IPS DF 6.9 (cell line): Measurements from ENCODE around the gene CSGALNACT2.
A peak's percentile ranks its signal among the peaks of the same experiment; 100 is the strongest.

Experiments
- DNase-seq: peaks from one replicate; pipeline ENCODE4 v3.0.0-alpha.2; 2013; ENCODE audit warnings: low read depth, low spot score
- H3K27ac ChIP-seq: one replicate; pipeline ENCODE4 v1.5.1; 2013; ENCODE audit warnings: low read length, control low read depth
- H3K27me3 ChIP-seq: 2 replicates; pipeline ENCODE4 v1.6.1; 2013; ENCODE audit warnings: mild to moderate bottlenecking, low read length; ENCODE audit not compliant: control insufficient read depth, insufficient read depth
- H3K36me3 ChIP-seq: 2 replicates; pipeline ENCODE4 v1.6.1; 2013; ENCODE audit warnings: low read length; ENCODE audit not compliant: control insufficient read depth, insufficient read depth
- H3K4me1 ChIP-seq: 2 replicates; pipeline ENCODE4 v1.6.1; 2013; ENCODE audit warnings: low read length; ENCODE audit not compliant: control insufficient read depth, insufficient read depth
- H3K4me3 ChIP-seq: 2 replicates; pipeline ENCODE4 v1.5.1; 2013; ENCODE audit warnings: mild to moderate bottlenecking, low read length
- H3K9me3 ChIP-seq: 2 replicates; pipeline ENCODE4 v1.6.1; 2013; ENCODE audit warnings: low read length, inconsistent platforms; ENCODE audit not compliant: control insufficient read depth, insufficient read depth
- WGBS: extraction: QIAGEN DNeasy Blood & Tissue Kit; methylation state at CpG from one replicate; pipeline ENCODE4 v1.1.7; 2013; ENCODE audit warnings: mixed read lengths, missing lambda C conversion rate; ENCODE audit not compliant: insufficient read length, insufficient coverage; 5-methylcytosine and 5-hydroxymethylcytosine counted together

CSGALNACT2 gene

DNA sequence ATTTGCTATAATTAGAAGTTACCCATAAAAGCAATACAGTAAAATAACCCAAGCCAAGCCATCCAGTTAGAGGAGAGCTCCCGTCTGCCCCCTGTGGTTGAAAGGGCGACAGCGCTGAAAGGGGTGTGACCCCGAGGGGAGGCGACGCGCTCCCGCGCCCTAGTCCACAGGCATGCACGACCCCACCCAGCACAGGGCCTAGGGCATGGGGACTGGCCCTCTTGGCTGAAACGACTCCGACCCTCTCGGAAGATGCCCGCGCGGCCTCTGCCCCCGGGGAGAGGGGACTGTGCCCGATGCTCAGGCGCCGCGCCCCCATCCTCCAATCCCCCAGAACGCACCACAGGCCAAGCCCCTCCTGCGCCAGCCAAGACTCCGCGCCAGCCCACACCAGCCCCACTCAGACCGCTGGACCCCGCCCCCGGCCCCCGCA is 64.0 kb downstream of the CSGALNACT2 start:
- peaks cover 32% of the 10 kb centered on the region for H3K36me3 ChIP-seq

DNA sequence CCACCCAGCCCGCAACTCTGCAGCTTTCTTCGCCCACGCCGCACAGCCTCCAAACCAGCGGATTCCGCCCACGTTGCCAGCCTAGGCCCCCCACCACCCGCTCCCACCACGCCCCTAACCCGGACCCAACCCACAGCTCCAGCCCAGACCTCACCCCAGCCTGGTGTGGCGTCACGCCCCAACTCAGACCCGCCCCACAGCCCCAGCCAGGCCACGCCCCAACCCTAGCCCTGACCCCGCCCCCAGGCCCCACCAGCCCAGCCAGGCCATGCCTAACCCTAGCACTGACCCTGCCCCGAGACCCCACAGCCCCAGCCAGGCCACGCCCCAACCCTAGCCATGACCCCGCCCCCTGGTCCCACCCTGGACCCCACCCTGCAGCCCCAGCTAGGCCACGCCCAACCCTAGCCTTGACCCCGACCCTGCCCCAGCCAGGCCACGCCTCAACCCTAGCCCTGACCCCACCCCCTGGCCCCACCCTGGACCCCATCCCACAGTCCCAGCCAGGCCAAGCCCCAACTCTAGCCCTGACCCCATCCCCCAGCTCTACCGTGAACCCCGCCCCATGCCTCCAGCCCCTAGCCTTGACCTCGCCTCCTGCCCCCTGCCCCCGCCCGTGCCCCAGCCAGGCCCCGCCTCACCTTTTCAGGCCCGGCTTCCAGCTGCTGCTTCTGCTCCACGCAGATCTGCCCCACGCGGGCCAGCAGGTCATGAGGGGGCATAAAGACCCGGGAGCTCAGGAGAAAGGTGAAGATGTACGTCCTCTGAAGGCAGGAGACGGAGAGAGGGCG is 64.6 kb downstream of the CSGALNACT2 start:
- DNase-seq, result no peak
- WGBS, result no CpG with 5 or more reads among the region's 35 CpGs

More for the DNA sequence above, 64.0 kb downstream of the CSGALNACT2 start:
- no peak for DNase-seq
- Histone ChIP-seq H3K4me3 (peak overlapping the region; percentile 65), H3K9me3 (no peaks in the 10 kb centered on the region), H3K4me1 (peaks cover 2% of the 10 kb centered on the region; the same call in 1 of the 2 replicates), H3K27me3 (no peaks in the 10 kb centered on the region), H3K27ac (no peak overlapping the region)
- WGBS, result no CpG with 5 or more reads among the region's 29 CpGs

GRCh38 chr10:43203448-43204041 is 65.3 kb downstream of the CSGALNACT2 start:
- H3K4me3 ChIP-seq, result peak overlapping the region; percentile 82
- no peaks in the 10 kb centered on the region for H3K27me3 ChIP-seq
- DNase-seq, result no peak
- peaks cover 2% of the 10 kb centered on the region; the same call in 1 of the 2 replicates for H3K4me1 ChIP-seq
- no CpG with 5 or more reads among the region's 27 CpGs for WGBS
- no peaks in the 10 kb centered on the region for H3K9me3 ChIP-seq
- H3K36me3 ChIP-seq, result peaks cover 21% of the 10 kb centered on the region
- no peak overlapping the region for H3K27ac ChIP-seq

More for the DNA sequence above, 64.6 kb downstream of the CSGALNACT2 start:
- Histone ChIP-seq H3K9me3 (no peaks in the 10 kb centered on the region), H3K27ac (no peak overlapping the region), H3K4me1 (peaks cover 2% of the 10 kb centered on the region; the same call in 1 of the 2 replicates), H3K36me3 (peaks cover 28% of the 10 kb centered on the region), H3K4me3 (peak overlapping the region; percentile 82), H3K27me3 (no peaks in the 10 kb centered on the region)

- Histone ChIP-seq H3K9me3 (no peaks in the 10 kb centered on the region), H3K27me3 (no peaks in the 10 kb centered on the region), H3K4me1 (peaks cover 2% of the 10 kb centered on the region; the same call in 1 of the 2 replicates), H3K36me3 (peaks cover 16% of the 10 kb centered on the region), H3K4me3 (no peak overlapping the region), H3K27ac (no peak overlapping the region)
- WGBS, result no CpG with 5 or more reads among the region's 14 CpGs
- no peak for DNase-seq
Observed at GRCh38 chr10:43204042-43204942, 66.0 kb downstream of the CSGALNACT2 start.

DNA sequence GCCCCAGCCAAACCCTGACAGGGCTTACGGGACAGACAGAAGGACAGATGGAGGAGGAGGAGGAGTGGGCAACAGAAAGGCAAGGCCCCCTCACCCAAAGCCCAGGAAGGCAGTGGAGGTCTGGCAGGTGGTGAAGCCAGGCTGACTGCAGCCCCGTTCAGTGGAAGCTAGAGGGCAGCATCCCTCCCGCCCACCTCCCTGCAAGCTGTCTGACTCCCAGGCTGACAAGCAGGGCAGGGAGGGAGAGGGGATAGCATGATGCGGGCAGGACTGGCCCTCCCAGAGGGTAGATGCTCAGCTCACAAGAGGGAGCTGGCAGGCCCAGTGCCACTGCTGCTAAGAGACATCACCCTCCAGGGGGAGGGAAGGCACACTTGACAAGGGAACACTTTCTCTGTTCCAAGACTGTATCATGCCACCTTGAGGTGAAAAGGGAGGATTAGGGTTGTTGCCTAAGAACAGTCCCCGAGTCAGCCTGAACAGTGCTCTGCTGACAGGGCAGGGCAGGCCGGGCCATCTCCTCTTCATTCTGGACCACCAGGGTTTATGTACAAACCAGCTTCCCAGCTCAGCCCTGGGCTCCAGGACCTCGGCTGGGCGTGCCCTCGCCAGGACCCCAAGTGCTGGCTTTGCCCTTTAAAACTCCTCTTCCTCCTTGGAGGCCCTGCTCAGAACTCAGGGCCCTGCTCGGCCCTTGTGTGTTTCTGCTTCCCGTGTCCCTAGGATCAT is 66.9 kb downstream of the CSGALNACT2 start:
- DNase-seq, result no peak
- Histone ChIP-seq H3K4me1 (peaks cover 2% of the 10 kb centered on the region; the same call in 1 of the 2 replicates), H3K27me3 (no peaks in the 10 kb centered on the region), H3K27ac (no peak overlapping the region), H3K9me3 (no peaks in the 10 kb centered on the region), H3K4me3 (no peak overlapping the region), H3K36me3 (peaks cover 7% of the 10 kb centered on the region)
- whole genome bisulfite sequencing, result no CpG with 5 or more reads among the region's 11 CpGs

- no CpG with 5 or more reads among the region's 20 CpGs for WGBS
- Histone ChIP-seq H3K27ac (no peak overlapping the region), H3K4me1 (peaks cover 2% of the 10 kb centered on the region; the same call in 1 of the 2 replicates), H3K9me3 (no peaks in the 10 kb centered on the region), H3K27me3 (no peaks in the 10 kb centered on the region), H3K4me3 (no peak overlapping the region), H3K36me3 (0 out of 2 replicates have a peak, but pooled peaks cover under 1% of the 10 kb centered on the region)
- no peak for DNase-seq
Observed at GRCh38 chr10:43205681-43206390, 67.6 kb downstream of the CSGALNACT2 start.

DNA sequence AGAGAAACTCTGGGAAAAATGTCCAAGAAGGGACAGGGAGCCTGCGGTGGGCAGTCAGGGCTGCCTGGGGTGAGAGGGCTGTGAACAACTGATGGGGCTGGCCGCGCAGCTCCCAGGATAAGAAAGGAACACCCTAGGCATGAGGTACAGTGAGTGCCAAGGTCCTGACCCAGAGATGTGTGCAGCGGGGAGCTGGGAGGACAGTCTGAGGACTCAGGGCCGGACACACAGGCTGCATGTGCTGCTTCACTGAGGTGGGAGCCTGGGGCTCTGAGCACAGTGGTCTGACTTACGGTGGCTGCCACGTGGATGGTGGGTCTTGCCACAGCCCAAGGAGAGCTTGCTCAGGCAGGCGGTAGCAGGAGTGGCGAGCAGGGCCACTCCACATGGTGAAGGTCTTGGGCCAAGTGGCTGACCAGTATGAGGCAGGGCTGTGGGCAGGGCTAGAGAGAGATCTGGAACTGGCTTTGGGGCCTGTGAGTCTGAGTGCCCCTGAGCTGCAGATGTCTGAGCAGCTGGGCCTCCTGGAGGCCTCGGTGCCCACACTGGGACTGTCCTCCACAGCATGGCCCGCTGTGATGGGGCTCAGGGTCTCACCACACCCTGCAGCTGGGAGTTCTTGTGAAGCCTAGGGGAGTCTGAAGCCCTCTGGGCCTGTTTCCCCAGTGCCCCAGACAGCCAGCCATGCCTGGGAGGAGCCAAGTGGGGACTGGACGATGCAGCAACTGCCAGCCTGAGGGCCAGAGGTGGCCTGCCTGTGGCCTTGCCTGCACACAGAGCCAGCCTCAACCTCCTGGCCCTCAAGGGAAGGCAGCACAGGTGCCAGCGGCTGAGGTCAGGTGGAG is 68.4 kb downstream of the CSGALNACT2 start:
- Histone ChIP-seq H3K9me3 (no peaks in the 10 kb centered on the region), H3K4me3 (no peak overlapping the region), H3K4me1 (peaks cover 2% of the 10 kb centered on the region; the same call in 1 of the 2 replicates), H3K36me3 (no peaks in the 10 kb centered on the region), H3K27ac (no peak overlapping the region), H3K27me3 (no peaks in the 10 kb centered on the region)
- no CpG with 5 or more reads among the region's 13 CpGs for WGBS
- DNase-seq, result no peak

GRCh38 chr10:43208147-43209073 is 70.2 kb downstream of the CSGALNACT2 start:
- H3K4me3 ChIP-seq, result no peak overlapping the region
- WGBS, result no CpG with 5 or more reads among the region's 17 CpGs
- no peaks in the 10 kb centered on the region for H3K27me3 ChIP-seq
- H3K4me1 ChIP-seq, result no peaks in the 10 kb centered on the region
- H3K36me3 ChIP-seq, result no peaks in the 10 kb centered on the region
- no peak for DNase-seq
- no peaks in the 10 kb centered on the region for H3K9me3 ChIP-seq
- no peak overlapping the region for H3K27ac ChIP-seq
